ENCODE results near the gene SCUBE1.

- no peak for TF ChIP-seq CTCF (IDR thresholded peaks at IDR 0.05)
- TF ChIP-seq POLR2AphosphoS5 (IDR thresholded peaks at IDR 0.05; ENCODE audit: low read depth, low read length), result no peak
- no peak for TF ChIP-seq TAF1 (IDR thresholded peaks at IDR 0.05; ENCODE audit: borderline replicate concordance, low read depth, low read length)
- TF ChIP-seq NRF1 (IDR thresholded peaks at IDR 0.05; ENCODE audit: low read depth, low read length), result no peak
Measured at GRCh38 chr22:43392385-43392989, 49.3 kb upstream of the SCUBE1 start.

Data from SK-N-SH (cell line).